Ishikawa (cell line): ENCODE measurements around the gene PDE2A.
A peak's percentile ranks its signal among the peaks of the same experiment; 100 is the strongest.

Source experiments
- CEBPB ChIP-seq: IDR thresholded peaks from 2 replicates; pipeline ENCODE4 v1.6.1; 2012
- CREB1 ChIP-seq: IDR thresholded peaks from 2 replicates; pipeline ENCODE4 v1.6.1; 2012; ENCODE audit warnings: low read depth
- EGR1 ChIP-seq: IDR thresholded peaks from 2 replicates; pipeline ENCODE4 v1.6.1; 2012
- EP300 ChIP-seq: IDR thresholded peaks from 2 replicates; pipeline ENCODE4 v1.6.1; 2012; ENCODE audit warnings: borderline replicate concordance
- FOXM1 ChIP-seq: IDR thresholded peaks from 2 replicates; pipeline ENCODE4 v1.6.1; 2012; ENCODE audit warnings: low read depth, borderline replicate concordance
- MAX ChIP-seq: IDR thresholded peaks from 2 replicates; pipeline ENCODE4 v1.6.1; 2012
- NFIC ChIP-seq: IDR thresholded peaks from 2 replicates; pipeline ENCODE4 v1.6.1; 2012
- RAD21 ChIP-seq: IDR thresholded peaks from 2 replicates; pipeline ENCODE4 v1.6.1; 2012; ENCODE audit warnings: low read depth
- TAF1 ChIP-seq: IDR thresholded peaks from 2 replicates; pipeline ENCODE4 v1.6.1; 2012; ENCODE audit warnings: low read depth, mild to moderate bottlenecking
- TCF12 ChIP-seq: IDR thresholded peaks from 2 replicates; pipeline ENCODE4 v1.6.1; 2012; ENCODE audit warnings: low read depth
- TEAD4 ChIP-seq: IDR thresholded peaks from 2 replicates; pipeline ENCODE4 v1.6.1; 2012
- USF1 ChIP-seq: IDR thresholded peaks from 2 replicates; pipeline ENCODE4 v1.6.1; 2012
- YY1 ChIP-seq: IDR thresholded peaks from 2 replicates; pipeline ENCODE4 v1.6.1; 2012; ENCODE audit warnings: low read depth
- ZBTB7A ChIP-seq: IDR thresholded peaks from 2 replicates; pipeline ENCODE4 v1.6.1; 2012; ENCODE audit warnings: low read depth
- TF ChIP-seq, protein P1 (sequence below): IDR thresholded peaks from 2 replicates; pipeline ENCODE4 v1.6.1; 2012; ENCODE audit warnings: low read depth, mild to moderate bottlenecking

Gene PDE2A

GRCh38 chr11:72676861-72677341, 2.7 kb upstream of the PDE2A start:
- no peak for TF ChIP-seq YY1
- peak; percentile 30; the same call in 1 of the 2 replicates for TF ChIP-seq TAF1
- TF ChIP-seq NFIC, result no peak
- TF ChIP-seq CEBPB, result no peak
- TF ChIP-seq, protein P1, sequence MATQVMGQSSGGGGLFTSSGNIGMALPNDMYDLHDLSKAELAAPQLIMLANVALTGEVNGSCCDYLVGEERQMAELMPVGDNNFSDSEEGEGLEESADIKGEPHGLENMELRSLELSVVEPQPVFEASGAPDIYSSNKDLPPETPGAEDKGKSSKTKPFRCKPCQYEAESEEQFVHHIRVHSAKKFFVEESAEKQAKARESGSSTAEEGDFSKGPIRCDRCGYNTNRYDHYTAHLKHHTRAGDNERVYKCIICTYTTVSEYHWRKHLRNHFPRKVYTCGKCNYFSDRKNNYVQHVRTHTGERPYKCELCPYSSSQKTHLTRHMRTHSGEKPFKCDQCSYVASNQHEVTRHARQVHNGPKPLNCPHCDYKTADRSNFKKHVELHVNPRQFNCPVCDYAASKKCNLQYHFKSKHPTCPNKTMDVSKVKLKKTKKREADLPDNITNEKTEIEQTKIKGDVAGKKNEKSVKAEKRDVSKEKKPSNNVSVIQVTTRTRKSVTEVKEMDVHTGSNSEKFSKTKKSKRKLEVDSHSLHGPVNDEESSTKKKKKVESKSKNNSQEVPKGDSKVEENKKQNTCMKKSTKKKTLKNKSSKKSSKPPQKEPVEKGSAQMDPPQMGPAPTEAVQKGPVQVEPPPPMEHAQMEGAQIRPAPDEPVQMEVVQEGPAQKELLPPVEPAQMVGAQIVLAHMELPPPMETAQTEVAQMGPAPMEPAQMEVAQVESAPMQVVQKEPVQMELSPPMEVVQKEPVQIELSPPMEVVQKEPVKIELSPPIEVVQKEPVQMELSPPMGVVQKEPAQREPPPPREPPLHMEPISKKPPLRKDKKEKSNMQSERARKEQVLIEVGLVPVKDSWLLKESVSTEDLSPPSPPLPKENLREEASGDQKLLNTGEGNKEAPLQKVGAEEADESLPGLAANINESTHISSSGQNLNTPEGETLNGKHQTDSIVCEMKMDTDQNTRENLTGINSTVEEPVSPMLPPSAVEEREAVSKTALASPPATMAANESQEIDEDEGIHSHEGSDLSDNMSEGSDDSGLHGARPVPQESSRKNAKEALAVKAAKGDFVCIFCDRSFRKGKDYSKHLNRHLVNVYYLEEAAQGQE, result peak; percentile 96
- no peak for TF ChIP-seq USF1
- TF ChIP-seq EP300, result no peak
- TF ChIP-seq EGR1, result no peak
- TF ChIP-seq MAX, result 0 out of 2 replicates have a peak, but pooled peaks have one; percentile 12
- no peak for TF ChIP-seq TCF12
- no peak for TF ChIP-seq ZBTB7A

DNA sequence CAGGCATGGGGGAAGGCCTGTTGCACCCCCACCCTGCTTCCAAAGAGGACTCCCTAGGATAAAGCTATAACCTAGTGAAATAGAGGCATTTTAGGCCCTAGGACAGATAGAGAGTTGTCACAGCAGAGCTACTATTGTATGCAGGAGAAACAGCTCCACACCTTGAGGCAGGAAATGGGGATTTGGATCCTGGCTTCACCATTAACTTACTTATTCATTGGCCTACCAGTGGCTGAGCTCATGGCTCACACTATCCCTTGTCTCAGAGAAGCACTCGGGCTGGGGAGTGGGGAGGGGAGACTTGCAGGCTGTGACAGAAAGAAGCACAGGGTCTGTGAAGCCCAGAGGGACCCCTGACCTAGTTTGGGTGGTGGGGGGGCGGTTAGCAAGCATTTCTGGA, 999 bp upstream of the PDE2A start:
- TF ChIP-seq NFIC, result no peak

GRCh38 chr11:72673284-72673942, 809 bp downstream of the PDE2A start:
- TF ChIP-seq CREB1, result no peak
- TF ChIP-seq TEAD4, result no peak

DNA sequence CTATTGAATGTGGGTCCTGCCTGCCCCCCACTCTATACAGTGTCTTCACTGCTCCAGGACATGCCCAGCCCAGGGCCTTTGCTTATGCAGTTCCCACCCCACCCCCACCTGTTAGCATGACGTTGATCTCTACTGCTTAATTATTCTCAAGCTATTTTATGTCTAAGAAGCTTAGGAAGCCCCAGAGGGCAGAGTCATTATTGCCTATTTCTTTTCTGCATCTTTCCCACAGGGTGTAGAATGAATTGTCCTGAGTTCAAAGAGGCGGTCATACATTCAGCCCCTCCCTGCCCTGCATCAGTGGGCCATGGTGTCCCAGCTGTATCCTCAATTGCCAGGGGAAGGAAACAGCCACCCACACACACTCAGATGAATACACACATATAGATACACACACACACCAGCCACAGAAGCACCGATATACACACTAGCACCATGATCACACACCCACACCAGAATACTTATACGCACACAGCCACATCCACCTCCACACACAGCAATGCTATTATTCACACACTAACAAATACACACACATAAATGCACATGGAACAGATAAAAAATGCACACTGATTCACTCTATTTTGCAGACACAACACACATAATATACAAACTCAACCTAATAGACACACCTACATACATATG, 1.5 kb downstream of the PDE2A start:
- TF ChIP-seq RAD21 (no peak), YY1 (no peak), USF1 (no peak)

GRCh38 chr11:72671152-72672099, 2.8 kb downstream of the PDE2A start:
- TF ChIP-seq TEAD4, result no peak
- TF ChIP-seq ZBTB7A, result no peak
- TF ChIP-seq YY1, result no peak
- no peak for TF ChIP-seq CREB1
- TF ChIP-seq CEBPB, result no peak
- TF ChIP-seq EGR1, result no peak
- TF ChIP-seq USF1, result no peak
- no peak for TF ChIP-seq FOXM1
- no peak for TF ChIP-seq NFIC
- no peak for TF ChIP-seq RAD21
- TF ChIP-seq TAF1, result no peak
- TF ChIP-seq, protein P1, result no peak
- TF ChIP-seq MAX, result no peak
- no peak for TF ChIP-seq TCF12
